SU-DHL-6 (cell line): Measurements from ENCODE around the gene OXCT1.

Experiments
- H2AFZ ChIP-seq: fragments of 200-600 bp; sonication (generic); 2 replicates; pipeline ENCODE4 v1.6.1; 2014; ENCODE audit warnings: low read depth, mild to moderate bottlenecking, moderate library complexity, mixed read lengths, antibody characterized with exemption, low read length; ENCODE audit not compliant: severe bottlenecking
- H3F3A ChIP-seq: fragments of 200-600 bp; shearing (Covaris generic); 2 replicates; pipeline ENCODE4 v1.6.0; 2016; ENCODE audit warnings: antibody characterized with exemption, mild to moderate bottlenecking; ENCODE audit not compliant: insufficient read depth
- H3K27ac ChIP-seq: fragments of 200-600 bp; sonication (generic); 2 replicates; pipeline ENCODE4 v1.5.1; 2016; ENCODE audit warnings: low read depth, mild to moderate bottlenecking, low read length, moderate library complexity, mixed read lengths
- H3K27me3 ChIP-seq: fragments of 200-600 bp; sonication (generic), shearing (Covaris generic); 2 replicates; pipeline ENCODE4 v1.6.0; 2014; ENCODE audit warnings: mild to moderate bottlenecking, low read length
- H3K36me3 ChIP-seq: fragments of 200-600 bp; sonication (generic); 2 replicates; pipeline ENCODE4 v1.6.1; 2014; ENCODE audit warnings: mild to moderate bottlenecking, low read length, mixed read lengths
- H3K4me2 ChIP-seq: fragments of 300-600, 200-600 bp; shearing (Covaris generic), sonication (generic); 2 replicates; pipeline ENCODE4 v1.6.0; 2014; ENCODE audit warnings: low read length, low read depth, mild to moderate bottlenecking; ENCODE audit not compliant: poor library complexity, severe bottlenecking
- H3K4me3 ChIP-seq: fragments of 200-600 bp; sonication (generic); 2 replicates; pipeline ENCODE4 v1.5.1; 2014; ENCODE audit warnings: antibody characterized with exemption, low read length, mild to moderate bottlenecking, mixed read lengths; ENCODE audit not compliant: insufficient read depth, poor library complexity, severe bottlenecking
- H3K79me2 ChIP-seq: fragments of 200-600 bp; sonication (generic); 2 replicates; pipeline ENCODE4 v1.6.1; 2014; ENCODE audit warnings: mild to moderate bottlenecking, low read length, moderate library complexity; ENCODE audit not compliant: insufficient read depth
- H3K9ac ChIP-seq: fragments of 200-600 bp; sonication (generic); 2 replicates; pipeline ENCODE4 v1.7.0; 2014; ENCODE audit warnings: mild to moderate bottlenecking, low read length
- H3K9me2 ChIP-seq: fragments of 200-600 bp; sonication (generic); replicated peaks from 2 replicates; pipeline ENCODE4 v1.6.1; 2014; ENCODE audit warnings: low read length; ENCODE audit not compliant: insufficient read depth
- H3K9me3 ChIP-seq: fragments of 200-600 bp; sonication (generic); 2 replicates; pipeline ENCODE4 v1.6.1; 2014; ENCODE audit warnings: low read length, mixed read lengths; ENCODE audit not compliant: insufficient read depth
- H4K20me1 ChIP-seq: fragments of 200-600 bp; sonication (generic); 2 replicates; pipeline ENCODE4 v1.6.1; 2014; ENCODE audit warnings: low read depth, mild to moderate bottlenecking, antibody characterized with exemption, low read length, moderate library complexity, mixed read lengths
- CTCF ChIP-seq: fragments of 200-600 bp; sonication (generic); IDR thresholded peaks from one replicate; pipeline ENCODE4 v1.5.1; 2017; ENCODE audit warnings: antibody characterized with exemption, mild to moderate bottlenecking, low read length, moderate library complexity; ENCODE audit not compliant: insufficient read depth, poor library complexity, severe bottlenecking
- EZH2phosphoT487 ChIP-seq: fragments of 200-600 bp; sonication (generic), shearing (Covaris generic); conservative IDR thresholded peaks from 2 replicates; pipeline ENCODE4 v1.6.1; 2018; ENCODE audit warnings: mild to moderate bottlenecking, antibody characterized with exemption, low read length, moderate library complexity, mixed read lengths

Gene OXCT1

GRCh38 chr5:41858890-41859289, 11.3 kb downstream of the OXCT1 start:
- Histone ChIP-seq H4K20me1 (peaks cover 11% of the 10 kb centered on the region), H2AFZ (no peak overlapping the region), H3K79me2 (peaks cover 11% of the 10 kb centered on the region), H3K27me3 (no peaks in the 10 kb centered on the region), H3K27ac (no peak overlapping the region), H3K4me2 (no peak overlapping the region), H3K9me3 (no peaks in the 10 kb centered on the region), H3K9ac (no peak overlapping the region), H3K9me2 (no peaks in the 10 kb centered on the region), H3K36me3 (peaks cover 41% of the 10 kb centered on the region), H3F3A (no peaks in the 10 kb centered on the region; the same call in 1 of the 2 replicates), H3K4me3 (no peak overlapping the region)
- TF ChIP-seq EZH2phosphoT487 (no peak), CTCF (no peak)

GRCh38 chr5:41857989-41858388, 12.2 kb downstream of the OXCT1 start:
- Histone ChIP-seq H3F3A (no peaks in the 10 kb centered on the region; the same call in 1 of the 2 replicates), H3K27ac (no peak overlapping the region), H2AFZ (no peak overlapping the region), H3K36me3 (peaks cover 50% of the 10 kb centered on the region), H3K9me3 (no peaks in the 10 kb centered on the region), H3K9ac (no peak overlapping the region), H3K79me2 (peaks cover 2% of the 10 kb centered on the region), H3K9me2 (no peaks in the 10 kb centered on the region), H3K4me3 (no peak overlapping the region), H3K27me3 (no peaks in the 10 kb centered on the region), H4K20me1 (peaks cover 2% of the 10 kb centered on the region; the same call in 1 of the 2 replicates), H3K4me2 (no peak overlapping the region)
- TF ChIP-seq EZH2phosphoT487 (no peak), CTCF (no peak)

DNA sequence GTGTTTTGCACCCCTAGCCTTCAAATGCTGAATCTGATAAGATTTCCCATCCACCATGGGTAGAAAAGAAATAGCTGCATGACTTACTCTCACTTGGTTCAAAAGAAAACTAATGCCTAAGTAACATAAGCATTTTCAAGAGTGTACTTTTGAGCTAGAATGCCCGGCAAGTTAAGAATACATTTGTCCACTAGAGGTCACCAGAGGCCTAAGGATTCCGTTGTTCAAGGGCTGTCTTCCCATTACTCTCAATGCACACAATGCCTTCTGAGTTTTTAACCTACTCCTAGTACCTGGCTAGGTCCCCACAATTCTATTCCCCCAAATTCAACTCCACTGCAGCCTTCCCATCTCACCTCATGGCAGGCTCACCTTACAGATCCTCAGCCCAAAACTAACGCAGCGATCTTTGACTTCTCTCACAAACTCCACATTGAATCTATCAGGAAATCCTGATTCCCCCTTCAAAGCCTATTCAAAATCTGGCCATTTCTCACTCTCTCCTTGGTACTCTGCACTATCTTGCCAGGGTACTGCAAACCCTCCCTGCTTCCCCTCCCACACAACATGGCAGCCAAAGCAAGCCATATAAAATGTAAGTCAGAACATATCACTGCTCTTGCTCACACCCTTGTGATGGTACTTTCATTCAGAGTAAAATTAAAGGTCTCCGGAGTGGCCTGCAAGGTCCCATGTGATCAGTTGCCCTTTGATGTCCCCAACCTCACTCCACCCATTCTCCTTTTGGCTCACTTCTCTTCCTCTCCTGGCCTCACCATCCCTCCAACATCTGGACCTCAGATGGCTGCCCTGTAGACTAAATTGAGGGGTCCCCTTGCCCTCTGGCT, 13.4 kb downstream of the OXCT1 start:
- H3K36me3 ChIP-seq: peaks cover 61% of the 10 kb centered on the region
- TF ChIP-seq EZH2phosphoT487 (no peak), CTCF (peak; percentile 46)
- H3F3A ChIP-seq: no peaks in the 10 kb centered on the region; the same call in 1 of the 2 replicates

More for the DNA sequence above, 13.4 kb downstream of the OXCT1 start:
- H3K4me3 ChIP-seq: no peak overlapping the region
- H3K27me3 ChIP-seq: no peaks in the 10 kb centered on the region
- H2AFZ ChIP-seq: no peak overlapping the region
- H3K27ac ChIP-seq: no peak overlapping the region
- H3K4me2 ChIP-seq: no peak overlapping the region
- no peaks in the 10 kb centered on the region for H3K9me2 ChIP-seq
- no peaks in the 10 kb centered on the region for H3K9me3 ChIP-seq
- H3K79me2 ChIP-seq: no peaks in the 10 kb centered on the region
- no peaks in the 10 kb centered on the region for H4K20me1 ChIP-seq
- H3K9ac ChIP-seq: no peak overlapping the region
